GM18508 (cell line): Measurements from ENCODE around the gene KCNIP1.

ENCODE experiments used
- ATAC-seq: cut with Tn5 transposase; IDR thresholded peaks from one replicate; pipeline ENCODE4 v1.9.1; 2021; ENCODE audit warnings: moderate number of reproducible peaks; ENCODE audit not compliant: insufficient read depth, unreplicated experiment

KCNIP1 gene

GRCh38 chr5:170559296-170559695 is 55.5 kb downstream of the KCNIP1 start:
- ATAC-seq: no peak

- ATAC-seq: no peak
These were observed 57.1 kb downstream of the KCNIP1 start for GRCh38 chr5:170560938-170561337.

GRCh38 chr5:170562166-170562874 is 58.5 kb downstream of the KCNIP1 start:
- ATAC-seq: no peak

GRCh38 chr5:170562875-170563228 is 59.0 kb downstream of the KCNIP1 start:
- ATAC-seq: no peak

- no peak for ATAC-seq
These were observed 60.2 kb downstream of the KCNIP1 start for GRCh38 chr5:170563824-170564567.

GRCh38 chr5:170565072-170565471 is 61.3 kb downstream of the KCNIP1 start:
- ATAC-seq: no peak

GRCh38 chr5:170569101-170569500 is 65.3 kb downstream of the KCNIP1 start:
- ATAC-seq: no peak

- ATAC-seq: no peak
These were observed 66.7 kb downstream of the KCNIP1 start for GRCh38 chr5:170570476-170570875.

- ATAC-seq: no peak
These were observed 67.5 kb downstream of the KCNIP1 start for GRCh38 chr5:170571281-170571731.

- peak; percentile 73 for ATAC-seq
These were observed 68.3 kb downstream of the KCNIP1 start for GRCh38 chr5:170571875-170572852.

GRCh38 chr5:170573114-170573513 is 69.3 kb downstream of the KCNIP1 start:
- no peak for ATAC-seq

GRCh38 chr5:170573660-170574059 is 69.8 kb downstream of the KCNIP1 start:
- no peak for ATAC-seq

GRCh38 chr5:170576602-170577535 is 73.0 kb downstream of the KCNIP1 start:
- no peak for ATAC-seq

- ATAC-seq: no peak
These were observed 75.8 kb downstream of the KCNIP1 start for GRCh38 chr5:170579601-170580000.

- ATAC-seq: no peak
These were observed 77.4 kb downstream of the KCNIP1 start for GRCh38 chr5:170581211-170581610.

GRCh38 chr5:170582644-170583330 is 79.0 kb downstream of the KCNIP1 start:
- no peak for ATAC-seq

- no peak for ATAC-seq
These were observed 80.2 kb downstream of the KCNIP1 start for GRCh38 chr5:170584003-170584402.

- no peak for ATAC-seq
These were observed 80.7 kb downstream of the KCNIP1 start for GRCh38 chr5:170584450-170585058.
